CD4-positive, alpha-beta memory T cell (primary cell): Measurements from ENCODE around the gene GRK6. TPM values are rescaled to one million over a fixed set of nuclear protein-coding genes. Genes with fewer than 3 reads are reported as not detected.
"Not testable (repeated sequence)": the region's sequence is repeated elsewhere in the genome, so short reads cannot be mapped to it uniquely, and the experiment has no call there.

Experiments used
- CTCF ChIA-PET: fragments of 350-600 bp; sonication (Branson Sonifier 250); formaldehyde crosslinking; loops from one replicate; lab custom pipeline; 2021; ENCODE audit warnings: inconsistent platforms; ENCODE audit not compliant: partially characterized antibody; lab: Charles Lee
- POLR2A ChIA-PET: fragments of 350-600 bp; sonication (Branson Sonifier 250); formaldehyde crosslinking; loops from one replicate; lab custom pipeline; 2021; ENCODE audit not compliant: partially characterized antibody; lab: Charles Lee
- DNase-seq, 5 donors: peaks; one replicate each; pipeline versions ENCODE4 v3.0.0 to v3.0.0-alpha.2; 2020 to 2022; ENCODE audit warnings: mixed read lengths in 1 of 5
- H3K27ac ChIP-seq: one replicate; pipeline ENCODE4 v1.7.0; 2013; ENCODE audit warnings: low read depth, low read length
- H3K27me3 ChIP-seq: 2 replicates; pipeline ENCODE4 v1.7.0; 2013; ENCODE audit warnings: mild to moderate bottlenecking, low read length, moderate library complexity; ENCODE audit not compliant: insufficient read depth
- H3K36me3 ChIP-seq: 2 replicates; pipeline ENCODE4 v1.7.0; 2013; ENCODE audit warnings: mild to moderate bottlenecking, low read length, moderate library complexity; ENCODE audit not compliant: insufficient read depth
- H3K4me1 ChIP-seq: 2 replicates; pipeline ENCODE4 v1.7.0; 2013; ENCODE audit warnings: mild to moderate bottlenecking, low read length, moderate library complexity; ENCODE audit not compliant: insufficient read depth
- H3K4me3 ChIP-seq, 2 donors: one replicate each; pipeline ENCODE4 v1.7.0; 2013; ENCODE audit warnings: low read length in 2 of 2, mild to moderate bottlenecking in 1 of 2
- H3K9me3 ChIP-seq, 2 donors: one replicate each; pipeline ENCODE4 v1.7.0; 2013; ENCODE audit warnings: low read length in 2 of 2, control low read depth in 1 of 2; ENCODE audit not compliant: control insufficient read depth in 1 of 2
- H3K27ac Mint-ChIP-seq, 7 donors: one replicate each; pipeline ENCODE4 v1.8.0; 2020 to 2021; ENCODE audit warnings: mixed read lengths in 7 of 7, mild to moderate bottlenecking in 6 of 7, inconsistent platforms in 3 of 7, moderate library complexity in 3 of 7
- H3K27me3 Mint-ChIP-seq, 2 donors: one replicate each; pipeline ENCODE4 v1.8.0; 2020 to 2021; ENCODE audit warnings: mixed read lengths in 2 of 2
- H3K36me3 Mint-ChIP-seq, 2 donors: one replicate each; pipeline ENCODE4 v1.8.0; 2020 to 2021; ENCODE audit warnings: mixed read lengths in 2 of 2, inconsistent platforms in 1 of 2, mild to moderate bottlenecking in 1 of 2
- H3K4me1 Mint-ChIP-seq, 4 donors: one replicate each; pipeline ENCODE4 v1.8.0; 2020 to 2021; ENCODE audit warnings: mixed read lengths in 4 of 4, mild to moderate bottlenecking in 1 of 4
- H3K4me3 Mint-ChIP-seq, 8 donors: one replicate each; pipeline ENCODE4 v1.8.0; 2020 to 2021; ENCODE audit warnings: mixed read lengths in 8 of 8, mild to moderate bottlenecking in 7 of 8, moderate library complexity in 6 of 8, inconsistent platforms in 3 of 8
- H3K9me3 Mint-ChIP-seq, 8 donors: one replicate each; pipeline ENCODE4 v1.8.0; 2020 to 2021; ENCODE audit warnings: mixed read lengths in 8 of 8, mild to moderate bottlenecking in 5 of 8, inconsistent platforms in 3 of 8, moderate library complexity in 1 of 8
- intact Hi-C: fragments of 100-400 bp; cut with micrococcal nuclease; formaldehyde crosslinking; loops from one replicate; pipeline ENCODE4 v1.15.1; 2023
- polyA plus RNA-seq, 2 donors: library from polyadenylated mRNA; unstranded; fragments of 300-500 nt; fragmentation: Illumina TruSeq; gene quantifications; one replicate each; pipeline ENCODE4 v1.2.3, GENCODE V29; 2021
- total RNA-seq, 2 experiments: library from RNA; stranded (reverse); gene quantifications; one replicate each; pipeline ENCODE4 v1.2.3, GENCODE V29; 2021

GRK6 gene
- total and polyA plus RNA-seq, 4 experiments from 2014 or later, result 72.4 to 203 (median 190) TPM

DNA sequence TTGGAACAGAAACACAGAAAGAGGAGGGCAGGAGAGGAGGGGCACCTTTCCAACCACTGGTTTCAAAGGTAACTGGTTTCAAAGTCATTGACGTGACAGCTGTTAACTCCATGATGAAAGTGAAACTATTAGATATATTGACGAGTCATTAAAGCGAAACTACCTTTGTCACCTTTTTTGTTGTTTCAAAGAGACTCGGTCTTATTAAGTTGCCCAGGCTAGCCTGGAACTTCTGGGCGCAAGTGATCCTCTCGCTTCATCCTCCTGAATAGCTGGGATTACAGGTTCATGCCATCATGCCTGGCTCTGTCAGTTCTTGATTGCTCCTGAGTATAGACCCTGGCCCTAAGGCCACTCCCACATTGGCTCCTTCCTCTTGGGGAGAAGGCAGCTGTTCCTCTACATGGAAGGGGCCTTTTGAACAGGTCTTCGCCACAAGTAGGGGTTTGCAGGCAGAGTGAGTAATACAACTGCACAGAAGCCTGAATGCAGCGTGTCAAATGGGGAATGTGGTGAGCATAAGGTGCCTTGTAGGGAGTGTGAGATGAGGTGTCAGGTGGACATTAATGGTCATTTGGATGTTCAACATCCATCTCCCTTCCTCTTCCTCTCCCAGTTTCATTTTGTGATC lies 13.8 kb upstream of the GRK6 start:
- Histone ChIP-seq H3K27me3 (no peaks in the 10 kb centered on the region), H3K27ac (peak overlapping the region; percentile 47), H3K4me1 (peaks cover 36% of the 10 kb centered on the region), H3K36me3 (no peaks in the 10 kb centered on the region), H3K9me3 (no peaks in the 10 kb centered on the region), H3K4me3 (peak overlapping the region; percentile 6 to 37)
- Mint-ChIP-seq H3K36me3 (no peaks in the 10 kb centered on the region), H3K27me3 (no peaks in the 10 kb centered on the region), H3K9me3 (no peaks in the 10 kb centered on the region), H3K27ac (peak overlapping the region; percentile 83 to 94 (median 86)), H3K4me3 (peak overlapping the region; percentile 76 to 84 (median 79)), H3K4me1 (peaks cover 20 to 49% (median 32%) of the 10 kb centered on the region in 4 donors)
- POLR2A ChIA-PET, result interaction anchor here (0.9 to 9.4 kb wide), 7 partner anchors 9 to 54 kb away, joined by 4 to 141 read pairs (median 8); partner anchors contain the start of genes GRK6 and PRR7
- peak in 4 of 5 donors; percentile 59 to 74 (median 65) for DNase-seq
- intact Hi-C loops, result loop anchor here (1.0 kb wide), 1 partner anchor 14 kb away; the partner anchor contains the start of gene GRK6
- CTCF ChIA-PET, result interaction anchor here (1.2 to 16.6 kb wide), 4 partner anchors 9 to 104 kb away, joined by 4 to 821 read pairs (median 7); partner anchors contain the start of gene PRR7

DNA sequence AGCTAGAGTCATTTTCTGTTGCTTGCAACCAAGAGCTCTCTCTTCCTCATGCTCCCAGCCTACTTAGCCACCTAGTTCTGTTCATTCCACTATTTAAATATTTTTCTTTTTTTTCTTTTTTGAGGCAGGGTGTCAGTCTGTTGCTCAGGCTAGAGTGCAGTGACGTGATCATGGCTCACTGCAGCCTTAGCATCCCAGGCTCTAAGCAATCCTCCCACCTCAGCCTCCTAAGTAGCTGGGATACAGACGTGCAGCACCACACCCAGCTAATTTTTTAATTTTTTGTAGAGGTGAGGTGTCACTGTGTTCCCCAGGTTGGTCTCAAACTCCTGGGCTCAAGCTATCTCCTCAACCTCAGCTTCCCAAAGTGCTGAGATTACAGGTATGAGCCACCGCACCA lies 12.0 kb upstream of the GRK6 start:
- peak overlapping the region in 1 of 7 donors; percentile 18 for H3K27ac Mint-ChIP-seq
- H3K27me3 Mint-ChIP-seq, result no peaks in the 10 kb centered on the region
- Histone ChIP-seq H3K27me3 (no peaks in the 10 kb centered on the region), H3K4me1 (peaks cover 36% of the 10 kb centered on the region), H3K4me3 (no peak overlapping the region), H3K9me3 (no peaks in the 10 kb centered on the region), H3K36me3 (no peaks in the 10 kb centered on the region), H3K27ac (no peak overlapping the region)
- POLR2A ChIA-PET, result interaction anchor here (1.4 to 9.4 kb wide), 5 partner anchors 10 to 41 kb away, joined by 3 to 141 read pairs (median 11); partner anchors contain the start of genes GRK6 and PRR7
- no peaks in the 10 kb centered on the region for H3K9me3 Mint-ChIP-seq
- no peak overlapping the region for H3K4me3 Mint-ChIP-seq
- intact Hi-C loops, result no loop called here
- CTCF ChIA-PET, result interaction anchor here (0.7 to 16.6 kb wide), 8 partner anchors 10 to 343 kb away, joined by 3 to 821 read pairs (median 6); partner anchors contain the start of genes PFN3 and PRR7
- H3K36me3 Mint-ChIP-seq, result no peaks in the 10 kb centered on the region
- DNase-seq, result no peak
- H3K4me1 Mint-ChIP-seq, result peaks cover 20 to 49% (median 32%) of the 10 kb centered on the region in 4 donors

DNA sequence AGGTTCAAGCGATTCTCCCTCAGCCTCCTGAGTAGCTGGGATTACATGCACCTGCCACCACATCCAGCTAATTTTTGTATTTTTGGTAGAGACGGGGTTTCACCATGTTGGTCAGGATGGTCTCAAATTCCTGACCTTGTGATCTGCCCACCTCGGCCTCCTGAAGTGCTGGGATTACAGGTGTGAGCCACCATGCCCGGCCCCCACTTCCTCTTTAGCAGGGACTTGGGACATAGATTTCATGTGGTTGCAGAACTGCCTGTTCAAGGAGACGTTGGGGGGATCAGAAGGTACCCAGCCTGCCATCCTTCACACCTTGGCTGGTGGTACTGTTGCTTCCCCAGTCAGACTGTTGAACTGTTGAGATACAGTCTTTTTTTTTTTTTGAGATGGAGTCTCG lies 9.4 kb upstream of the GRK6 start:
- DNase-seq, H3K36me3 ChIP-seq, H3K9me3 ChIP-seq, H3K36me3 Mint-ChIP-seq, H3K27ac ChIP-seq, H3K4me3 ChIP-seq, H3K4me3 Mint-ChIP-seq, H3K27me3 ChIP-seq, H3K27me3 Mint-ChIP-seq, H3K9me3 Mint-ChIP-seq, intact Hi-C loops, H3K27ac Mint-ChIP-seq: not testable (repeated sequence)
- ChIA-PET CTCF (interaction anchor here (1.5 to 16.6 kb wide), 3 partner anchors 11 to 32 kb away, joined by 5 to 821 read pairs (median 81); partner anchors contain the start of genes PFN3 and PRR7), POLR2A (interaction anchor here (1.2 to 9.4 kb wide), 4 partner anchors 9 to 38 kb away, joined by 5 to 141 read pairs (median 57); partner anchors contain the start of genes GRK6 and PRR7)
- peaks cover 17 to 40% (median 23%) of the 10 kb centered on the region in 4 donors for H3K4me1 Mint-ChIP-seq
- H3K4me1 ChIP-seq, result peaks cover 32% of the 10 kb centered on the region

DNA sequence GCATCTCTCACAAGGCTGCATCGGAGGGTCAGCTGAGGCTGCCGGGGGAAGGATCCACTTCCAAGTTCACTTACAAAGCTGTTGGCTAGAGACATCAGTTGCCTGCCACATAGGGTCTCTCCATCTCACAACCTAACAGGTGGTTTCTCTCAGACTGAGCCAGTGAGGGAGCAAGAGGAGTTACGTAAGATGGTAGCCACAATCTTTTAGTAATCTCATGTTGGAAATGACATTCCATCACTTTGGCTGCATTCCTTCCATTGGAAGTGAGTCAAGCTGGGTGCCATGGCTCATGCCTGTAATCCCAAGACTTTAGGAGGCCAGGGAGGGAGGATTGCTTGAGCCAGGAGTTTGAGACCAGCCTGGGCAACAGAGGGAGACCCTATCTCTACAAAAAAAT lies 7.4 kb upstream of the GRK6 start:
- CTCF ChIA-PET, result interaction anchor here (1.1 to 7.3 kb wide), 2 partner anchors 11 to 15 kb away, joined by 4 to 81 read pairs; partner anchors contain the start of gene PFN3
- Mint-ChIP-seq H3K9me3 (no peaks in the 10 kb centered on the region), H3K27me3 (no peaks in the 10 kb centered on the region), H3K4me1 (peaks cover 10 to 22% (median 14%) of the 10 kb centered on the region in 4 donors), H3K36me3 (no peaks in the 10 kb centered on the region), H3K4me3 (no peak overlapping the region), H3K27ac (no peak overlapping the region)
- POLR2A ChIA-PET, result interaction anchor here (0.9 to 8.6 kb wide), 3 partner anchors 7 to 30 kb away, joined by 3 to 109 read pairs (median 4); partner anchors contain the start of gene GRK6
- no peak overlapping the region for H3K4me3 ChIP-seq
- H3K27me3 ChIP-seq, result no peaks in the 10 kb centered on the region
- intact Hi-C loops, result no loop called here
- H3K36me3 ChIP-seq, result no peaks in the 10 kb centered on the region
- no peak overlapping the region for H3K27ac ChIP-seq
- DNase-seq, result no peak
- H3K9me3 ChIP-seq, result no peaks in the 10 kb centered on the region
- peaks cover 20% of the 10 kb centered on the region for H3K4me1 ChIP-seq

DNA sequence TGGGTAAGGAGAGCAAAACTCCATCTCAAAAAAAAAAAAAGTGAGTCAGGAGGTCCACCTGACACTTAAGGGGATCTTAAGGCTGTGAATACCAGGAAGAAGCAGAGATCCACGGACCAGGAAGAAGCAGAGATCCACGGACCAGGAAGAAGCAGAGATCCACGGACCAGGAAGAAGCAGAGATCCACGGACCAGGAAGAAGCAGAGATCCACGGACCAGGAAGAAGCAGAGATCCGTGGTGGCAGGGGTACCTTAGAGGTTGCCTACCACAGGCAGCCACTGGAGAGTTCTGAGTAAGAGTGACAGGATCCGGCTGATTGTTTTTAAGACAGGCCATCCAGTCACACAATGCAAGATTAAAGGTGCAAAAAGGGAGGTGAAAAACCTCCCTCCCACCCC lies 6.0 kb upstream of the GRK6 start:
- peaks cover 13 to 23% (median 18%) of the 10 kb centered on the region in 4 donors for H3K4me1 Mint-ChIP-seq
- H3K27me3 Mint-ChIP-seq, intact Hi-C loops, H3K4me3 ChIP-seq, H3K36me3 ChIP-seq, DNase-seq, H3K9me3 Mint-ChIP-seq, H3K27me3 ChIP-seq, H3K36me3 Mint-ChIP-seq, H3K27ac ChIP-seq, H3K4me3 Mint-ChIP-seq, H3K27ac Mint-ChIP-seq, H3K9me3 ChIP-seq: not testable (repeated sequence)
- ChIA-PET POLR2A (interaction anchor here (6.4 kb wide), 1 partner anchor 13 kb away, joined by 40 read pairs; no protein-coding TSS in a partner anchor), CTCF (interaction anchor here (7.3 kb wide), 1 partner anchor 16 kb away, joined by 81 read pairs; the partner anchor contains the start of gene PFN3)
- peaks cover 19% of the 10 kb centered on the region for H3K4me1 ChIP-seq

DNA sequence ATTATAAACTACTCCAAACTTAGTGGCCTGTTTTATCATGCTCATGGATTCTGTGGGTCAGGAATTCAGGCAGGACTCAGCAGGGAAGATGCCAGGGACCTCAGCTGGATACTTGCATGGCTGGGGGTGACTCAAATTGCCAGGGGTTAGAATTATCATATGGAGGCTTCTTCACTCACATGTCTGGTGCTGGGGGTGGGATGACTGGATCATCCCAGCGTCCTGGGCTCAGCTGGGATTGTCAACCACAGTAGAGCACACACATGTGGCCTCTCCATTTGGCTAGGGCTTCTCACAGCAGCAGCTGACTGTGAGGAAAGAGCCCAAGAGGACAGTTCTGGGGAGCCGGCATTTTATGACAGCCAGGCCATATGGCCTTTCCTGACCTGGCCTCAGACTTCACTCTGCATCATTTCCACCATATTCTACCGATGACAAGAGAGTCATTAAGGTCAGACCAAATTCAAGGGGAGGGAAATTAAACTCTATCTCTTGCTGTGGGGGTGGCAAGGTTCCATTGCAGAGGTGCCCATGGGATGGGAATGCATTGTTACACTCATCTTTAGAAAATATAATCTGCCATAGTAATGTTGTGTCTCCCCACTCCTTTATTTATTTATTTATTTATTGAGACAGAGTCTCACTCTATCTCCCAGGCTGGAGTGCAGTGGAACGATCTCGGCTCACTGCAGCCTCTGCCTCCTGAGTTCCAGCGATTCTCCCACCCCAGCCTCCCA lies 5.2 kb upstream of the GRK6 start:
- H3K9me3 Mint-ChIP-seq, result peaks cover 0 to 3% (median 0%) of the 10 kb centered on the region in 8 donors

More for the DNA sequence above, 5.2 kb upstream of the GRK6 start:
- Histone ChIP-seq H3K27me3 (no peaks in the 10 kb centered on the region), H3K4me3 (no peak overlapping the region), H3K36me3 (no peaks in the 10 kb centered on the region), H3K4me1 (peaks cover 19% of the 10 kb centered on the region), H3K9me3 (no peaks in the 10 kb centered on the region), H3K27ac (no peak overlapping the region)
- Mint-ChIP-seq H3K4me3 (no peak overlapping the region), H3K36me3 (peaks cover 0 to 2% of the 10 kb centered on the region in 2 donors), H3K27ac (no peak overlapping the region), H3K27me3 (no peaks in the 10 kb centered on the region), H3K4me1 (peaks cover 14 to 27% (median 21%) of the 10 kb centered on the region in 4 donors)
- intact Hi-C loops, result no loop called here
- DNase-seq, result no peak
- ChIA-PET POLR2A (interaction anchor here (1.2 to 14.3 kb wide), 4 partner anchors 7 to 25 kb away, joined by 6 to 1171 read pairs (median 74); partner anchors contain the start of gene PRR7), CTCF (interaction anchor here (1.2 to 14.2 kb wide), 3 partner anchors 15 to 80 kb away, joined by 3 to 307 read pairs (median 108); partner anchors contain the start of genes F12 and PFN3)
